T1000 (cell line): ENCODE data around the gene ADGRB2.

Source experiments
- DNase-seq: peaks from one replicate; lab custom pipeline; 2025; ENCODE audit warnings: mixed read lengths; lab: John Stamatoyannopoulos, UW

Gene ADGRB2

GRCh38 chr1:31700468-31701090 is 63.6 kb downstream of the ADGRB2 start:
- DNase-seq = no peak

GRCh38 chr1:31699341-31699891 is 64.7 kb downstream of the ADGRB2 start:
- no peak for DNase-seq

- DNase-seq = no peak
These were observed 66.7 kb downstream of the ADGRB2 start for GRCh38 chr1:31697369-31697984.

- no peak for DNase-seq
These were observed 67.9 kb downstream of the ADGRB2 start for GRCh38 chr1:31696242-31696641.

GRCh38 chr1:31695327-31695726 is 68.8 kb downstream of the ADGRB2 start:
- DNase-seq = no peak

GRCh38 chr1:31694964-31695313 is 69.2 kb downstream of the ADGRB2 start:
- no peak for DNase-seq

GRCh38 chr1:31694069-31694963 is 69.8 kb downstream of the ADGRB2 start:
- no peak for DNase-seq

- DNase-seq = no peak
These were observed 70.9 kb downstream of the ADGRB2 start for GRCh38 chr1:31693231-31693630.

- DNase-seq = no peak
These were observed 72.2 kb downstream of the ADGRB2 start for GRCh38 chr1:31691951-31692350.

- no peak for DNase-seq
These were observed 72.7 kb downstream of the ADGRB2 start for GRCh38 chr1:31691446-31691845.

GRCh38 chr1:31690921-31691320 is 73.2 kb downstream of the ADGRB2 start:
- DNase-seq = no peak

GRCh38 chr1:31689854-31690253 is 74.3 kb downstream of the ADGRB2 start:
- DNase-seq = peak; percentile 67

GRCh38 chr1:31689379-31689778 is 74.8 kb downstream of the ADGRB2 start:
- DNase-seq = no peak

- no peak for DNase-seq
These were observed 75.8 kb downstream of the ADGRB2 start for GRCh38 chr1:31688233-31688918.

GRCh38 chr1:31687601-31688000 is 76.5 kb downstream of the ADGRB2 start:
- DNase-seq = no peak

- DNase-seq = no peak
These were observed 78.3 kb downstream of the ADGRB2 start for GRCh38 chr1:31685795-31686194.

GRCh38 chr1:31683997-31684396 is 80.1 kb downstream of the ADGRB2 start:
- no peak for DNase-seq

- no peak for DNase-seq
These were observed 82.7 kb downstream of the ADGRB2 start for GRCh38 chr1:31681415-31681814.

GRCh38 chr1:31679676-31680230 is 84.4 kb downstream of the ADGRB2 start:
- DNase-seq = no peak

- DNase-seq = no peak
These were observed 85.0 kb downstream of the ADGRB2 start for GRCh38 chr1:31679091-31679490.

GRCh38 chr1:31678681-31679080 is 85.5 kb downstream of the ADGRB2 start:
- DNase-seq = no peak

GRCh38 chr1:31677949-31678348 is 86.2 kb downstream of the ADGRB2 start:
- no peak for DNase-seq
